HG02884 (cell line): ENCODE measurements around the gene WDR91.

Source experiments
- ATAC-seq: cut with Tn5 transposase; IDR thresholded peaks from one replicate; pipeline ENCODE4 v1.9.1; 2021; ENCODE audit warnings: mild to moderate bottlenecking, moderate library complexity; ENCODE audit not compliant: unreplicated experiment

Gene WDR91

GRCh38 chr7:135164357-135165061, 46.8 kb downstream of the WDR91 start:
- ATAC-seq, result no peak

GRCh38 chr7:135162382-135163001, 48.8 kb downstream of the WDR91 start:
- no peak for ATAC-seq

- ATAC-seq, result no peak
These were observed 49.7 kb downstream of the WDR91 start for GRCh38 chr7:135161669-135162068.

GRCh38 chr7:135160858-135161653, 50.3 kb downstream of the WDR91 start:
- no peak for ATAC-seq

DNA sequence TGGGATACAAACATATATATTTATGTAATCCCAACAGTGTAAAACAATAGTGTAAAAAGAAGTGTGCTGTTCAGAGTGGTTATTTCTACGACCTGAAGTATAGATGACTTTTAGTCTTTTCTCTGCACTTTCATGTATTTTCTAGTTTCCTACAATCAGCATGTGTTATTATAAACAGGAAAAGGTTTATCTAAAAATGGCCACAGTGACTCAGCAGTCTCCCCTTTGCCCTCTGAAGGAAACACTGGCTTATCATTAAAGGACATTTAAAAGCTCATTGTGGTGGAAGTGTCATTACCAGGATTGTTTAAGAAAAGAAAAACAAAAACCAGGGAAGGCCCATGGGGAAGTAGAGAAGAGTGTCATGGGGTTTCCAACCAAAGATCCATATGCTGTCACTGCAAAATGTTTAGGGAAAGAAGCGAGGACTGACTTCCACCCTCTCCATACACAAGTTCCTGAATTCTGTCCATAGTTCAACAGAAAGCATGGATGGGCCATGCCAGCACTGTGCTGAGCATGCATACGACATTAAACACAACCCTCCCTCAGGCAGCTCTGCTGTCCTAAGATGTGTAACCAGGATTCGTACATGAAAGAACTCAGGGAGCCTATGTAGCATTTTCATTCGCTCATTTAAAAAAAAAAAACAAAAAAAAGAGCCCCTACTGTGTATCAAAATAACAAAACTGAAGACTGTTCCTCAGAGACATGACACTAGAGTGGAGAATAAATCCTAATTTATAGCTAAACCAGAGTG, 51.0 kb downstream of the WDR91 start:
- ATAC-seq, result no peak

DNA sequence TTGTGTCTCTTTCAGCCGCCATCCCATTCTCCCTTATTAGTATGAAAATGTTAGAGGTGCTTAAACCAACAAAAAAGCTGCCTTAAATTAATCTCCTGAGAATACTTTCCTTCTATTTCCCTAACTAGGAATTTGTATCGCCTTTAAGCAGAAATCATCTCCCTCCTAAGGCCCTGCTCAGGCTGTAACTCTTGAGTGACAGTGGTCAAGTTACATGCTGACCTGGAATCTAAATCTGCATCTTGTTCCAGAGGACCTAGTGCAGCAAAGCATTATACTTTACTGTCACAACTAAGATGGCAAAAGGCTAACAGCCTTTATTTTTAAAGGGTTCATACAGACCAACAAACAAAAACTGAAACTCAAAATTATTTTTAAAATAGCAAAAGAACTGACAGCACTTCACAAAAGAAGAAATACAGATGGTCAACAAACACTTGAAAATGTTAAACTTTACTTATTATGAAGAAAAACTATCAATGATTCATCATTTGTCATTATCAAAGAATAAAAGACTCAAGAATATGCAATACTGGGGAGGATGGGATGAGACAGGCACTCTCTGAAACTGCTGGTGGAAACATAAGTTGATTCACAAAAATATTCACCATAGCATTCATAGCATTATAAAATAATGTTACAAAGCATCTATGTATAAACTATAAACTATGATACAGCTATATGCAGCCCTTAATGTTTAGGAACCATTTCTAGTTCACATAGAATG, 51.8 kb downstream of the WDR91 start:
- no peak for ATAC-seq

GRCh38 chr7:135158874-135159273, 52.5 kb downstream of the WDR91 start:
- ATAC-seq, result no peak

- ATAC-seq, result no peak
These were observed 53.1 kb downstream of the WDR91 start for GRCh38 chr7:135158141-135158655.

DNA sequence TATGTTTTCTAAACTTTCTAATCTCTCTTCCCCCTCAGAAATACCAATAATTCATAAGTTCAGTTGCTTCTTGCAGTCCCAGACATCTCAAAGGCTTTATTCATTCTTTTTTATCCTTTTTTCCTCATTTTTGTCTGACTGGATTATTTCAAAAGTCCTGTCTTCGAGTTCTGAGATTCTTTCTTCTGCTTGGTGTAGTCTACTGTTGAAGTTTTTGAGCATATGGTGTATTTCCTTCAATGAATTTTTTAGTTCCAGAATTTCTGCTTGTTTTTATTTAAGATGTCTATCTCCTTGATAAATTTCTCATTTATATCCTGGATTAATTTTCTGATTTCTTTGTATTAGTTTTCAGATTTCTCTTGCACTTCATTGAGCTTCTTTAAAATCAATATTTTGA, 55.0 kb downstream of the WDR91 start:
- ATAC-seq, result no peak

- no peak for ATAC-seq
These were observed 56.6 kb downstream of the WDR91 start for GRCh38 chr7:135154734-135155133.

- no peak for ATAC-seq
These were observed 58.9 kb downstream of the WDR91 start for GRCh38 chr7:135152442-135152841.

- ATAC-seq, result no peak
These were observed 59.8 kb downstream of the WDR91 start for GRCh38 chr7:135151533-135151932.

DNA sequence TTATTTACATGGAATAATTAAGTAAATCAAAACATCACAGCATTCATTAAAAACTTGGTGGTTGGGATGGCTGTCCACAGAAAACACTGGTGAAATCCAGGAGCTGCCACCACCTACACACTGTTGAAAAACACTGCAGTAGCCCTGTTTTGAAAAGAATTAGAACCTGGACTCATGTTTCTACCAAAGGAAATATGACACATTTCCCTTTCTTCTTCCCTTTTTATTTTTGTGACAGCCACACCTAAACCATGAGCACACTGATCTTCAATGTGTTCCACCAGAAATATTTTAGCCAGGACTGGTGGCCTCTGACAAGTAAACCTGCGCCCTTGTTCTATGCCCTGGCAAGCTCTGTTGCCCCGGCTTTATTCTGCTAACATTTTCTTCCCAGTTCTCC, 60.2 kb downstream of the WDR91 start:
- no peak for ATAC-seq

- ATAC-seq, result no peak
These were observed 61.1 kb downstream of the WDR91 start for GRCh38 chr7:135150072-135150782.

GRCh38 chr7:135147899-135148721, 63.2 kb downstream of the WDR91 start, which contains the start of gene TMEM140:
Gene TMEM140 (plus strand): TSS chr7:135148072. CDS start chr7:135164442, 16,370 bp downstream.
- peak; percentile 71 for ATAC-seq

- ATAC-seq, result peak; percentile 5
These were observed 63.9 kb downstream of the WDR91 start for GRCh38 chr7:135147341-135147898.

DNA sequence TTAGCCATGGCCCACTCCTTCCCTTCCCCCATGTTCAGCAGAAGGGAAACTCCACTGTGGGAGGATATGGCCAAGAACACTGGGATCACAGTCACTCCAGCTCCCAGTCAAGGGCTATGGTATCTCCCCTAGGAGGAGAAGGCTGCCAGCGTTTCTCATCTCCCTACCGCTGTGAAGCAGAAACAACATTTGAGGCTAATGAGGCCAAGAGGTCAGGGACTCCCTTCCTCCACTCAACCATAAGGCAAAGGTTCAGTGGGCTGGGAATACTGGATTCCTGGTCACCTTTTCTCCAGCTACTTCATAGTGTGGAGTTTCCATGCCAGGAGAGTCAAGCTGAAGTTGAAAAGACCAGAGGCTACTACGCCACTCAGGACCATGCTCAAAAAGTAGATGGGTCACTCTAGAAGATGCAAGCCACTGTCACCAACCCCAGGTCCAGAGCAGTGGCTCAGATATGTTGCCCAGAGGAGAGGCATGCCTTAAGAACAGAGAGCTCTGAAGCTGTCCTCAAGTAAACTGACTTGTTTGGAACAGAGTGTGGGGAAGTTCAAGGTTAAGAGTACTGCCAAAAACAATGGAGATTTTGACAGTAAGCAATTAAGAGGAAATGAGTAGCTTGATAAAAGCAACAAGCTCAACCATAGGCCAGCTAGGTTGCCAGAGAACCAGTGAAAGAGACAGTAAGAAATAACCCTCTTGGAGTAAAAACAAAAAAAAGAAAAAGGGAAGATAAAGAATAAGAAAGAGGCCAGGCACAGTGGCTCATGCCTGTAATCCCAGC, 67.2 kb downstream of the WDR91 start:
- ATAC-seq, result no peak
